NAMALWA (cell line): ENCODE data around the gene INPP5A.
"Not testable (repeated sequence)": the region's sequence is repeated elsewhere in the genome, so short reads cannot be mapped to it uniquely, and the experiment has no call there.

Experiments used
- DNase-seq: peaks from one replicate; pipeline ENCODE4 v3.0.0-alpha.2; 2015; ENCODE audit warnings: low spot score

Gene INPP5A

GRCh38 chr10:132564690-132565089 lies 27.1 kb downstream of the INPP5A start:
- DNase-seq = no peak

- no peak for DNase-seq
Observed at GRCh38 chr10:132565516-132566209, 28.1 kb downstream of the INPP5A start.

GRCh38 chr10:132566892-132567291 lies 29.3 kb downstream of the INPP5A start:
- DNase-seq = no peak

- DNase-seq = no peak
Observed at GRCh38 chr10:132570265-132570664, 32.7 kb downstream of the INPP5A start.

- DNase-seq = peak; percentile 90
Observed at GRCh38 chr10:132570771-132571649, 33.4 kb downstream of the INPP5A start.

- peak; percentile 95 for DNase-seq
Observed at GRCh38 chr10:132571650-132572544, 34.3 kb downstream of the INPP5A start.

GRCh38 chr10:132572545-132572937 lies 35.0 kb downstream of the INPP5A start:
- DNase-seq = peak; percentile 57

- not testable (repeated sequence) for DNase-seq
Observed at GRCh38 chr10:132572946-132573345, 35.4 kb downstream of the INPP5A start.

- DNase-seq = no peak
Observed at GRCh38 chr10:132574288-132574687, 36.7 kb downstream of the INPP5A start.

GRCh38 chr10:132574783-132575319 lies 37.3 kb downstream of the INPP5A start:
- DNase-seq = no peak

- DNase-seq = no peak
Observed at GRCh38 chr10:132575320-132576201, 38.0 kb downstream of the INPP5A start.

GRCh38 chr10:132576671-132577349 lies 39.2 kb downstream of the INPP5A start:
- no peak for DNase-seq

GRCh38 chr10:132577350-132578003 lies 39.9 kb downstream of the INPP5A start:
- no peak for DNase-seq

- DNase-seq = no peak
Observed at GRCh38 chr10:132578287-132578951, 40.8 kb downstream of the INPP5A start.

GRCh38 chr10:132579027-132579859 lies 41.7 kb downstream of the INPP5A start:
- DNase-seq = no peak

GRCh38 chr10:132580143-132580542 lies 42.6 kb downstream of the INPP5A start:
- no peak for DNase-seq

- DNase-seq = no peak
Observed at GRCh38 chr10:132580617-132581016, 43.0 kb downstream of the INPP5A start.

GRCh38 chr10:132582137-132582536 lies 44.5 kb downstream of the INPP5A start:
- no peak for DNase-seq
